ENCODE results near the gene GSS. TPM values are rescaled to one million over a fixed set of nuclear protein-coding genes. Genes with fewer than 3 reads are reported as not detected.

Gene GSS
- polyA plus RNA-seq, 1 experiment, result 71.6 TPM

GRCh38 chr20:34989118-34989517 lies 33.5 kb upstream of the GSS start:
- ChIA-PET CTCF (interaction anchor here (0.9 to 1.2 kb wide), 2 partner anchors 12 to 113 kb away, joined by 4 read pairs; partner anchors contain the start of gene ACSS2), POLR2A (no interaction called here)
- H3K27me3 ChIP-seq (ENCODE audit: control insufficient read depth, insufficient read depth, low read length), result peaks cover 6% of the 10 kb centered on the region
- H3K4me3 ChIP-seq (ENCODE audit: low read depth, low read length), result no peak overlapping the region
- H3K9me3 ChIP-seq (ENCODE audit: control insufficient read depth, insufficient read depth, low read length), result no peaks in the 10 kb centered on the region; the same call in 1 of the 2 replicates
- no peak overlapping the region for H3K27ac ChIP-seq (ENCODE audit: low read depth, low read length)
- TF ChIP-seq, protein P1, sequence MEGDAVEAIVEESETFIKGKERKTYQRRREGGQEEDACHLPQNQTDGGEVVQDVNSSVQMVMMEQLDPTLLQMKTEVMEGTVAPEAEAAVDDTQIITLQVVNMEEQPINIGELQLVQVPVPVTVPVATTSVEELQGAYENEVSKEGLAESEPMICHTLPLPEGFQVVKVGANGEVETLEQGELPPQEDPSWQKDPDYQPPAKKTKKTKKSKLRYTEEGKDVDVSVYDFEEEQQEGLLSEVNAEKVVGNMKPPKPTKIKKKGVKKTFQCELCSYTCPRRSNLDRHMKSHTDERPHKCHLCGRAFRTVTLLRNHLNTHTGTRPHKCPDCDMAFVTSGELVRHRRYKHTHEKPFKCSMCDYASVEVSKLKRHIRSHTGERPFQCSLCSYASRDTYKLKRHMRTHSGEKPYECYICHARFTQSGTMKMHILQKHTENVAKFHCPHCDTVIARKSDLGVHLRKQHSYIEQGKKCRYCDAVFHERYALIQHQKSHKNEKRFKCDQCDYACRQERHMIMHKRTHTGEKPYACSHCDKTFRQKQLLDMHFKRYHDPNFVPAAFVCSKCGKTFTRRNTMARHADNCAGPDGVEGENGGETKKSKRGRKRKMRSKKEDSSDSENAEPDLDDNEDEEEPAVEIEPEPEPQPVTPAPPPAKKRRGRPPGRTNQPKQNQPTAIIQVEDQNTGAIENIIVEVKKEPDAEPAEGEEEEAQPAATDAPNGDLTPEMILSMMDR (IDR thresholded peaks at IDR 0.05; ENCODE audit: low read depth, low read length), result no peak
- no peak for DNase-seq (ENCODE audit: low read depth, low spot score)

- Histone ChIP-seq H3K4me3 (ENCODE audit: low read depth, low read length) (no peak overlapping the region), H3K27me3 (ENCODE audit: control insufficient read depth, insufficient read depth, low read length) (peaks cover 16% of the 10 kb centered on the region), H3K9me3 (ENCODE audit: control insufficient read depth, insufficient read depth, low read length) (no peaks in the 10 kb centered on the region; the same call in 1 of the 2 replicates), H3K27ac (ENCODE audit: low read depth, low read length) (no peak overlapping the region)
- TF ChIP-seq, protein P1 (IDR thresholded peaks at IDR 0.05; ENCODE audit: low read depth, low read length), result no peak
- no peak for DNase-seq (ENCODE audit: low read depth, low spot score)
- ChIA-PET CTCF (interaction anchor here (0.5 to 1.2 kb wide), 3 partner anchors 13 to 108 kb away, joined by 3 to 4 read pairs (median 3); no protein-coding TSS in a partner anchor), POLR2A (no interaction called here)
These were observed 32.6 kb upstream of the GSS start for GRCh38 chr20:34988191-34988540.

- TF ChIP-seq, protein P1 (IDR thresholded peaks at IDR 0.05; ENCODE audit: low read depth, low read length), result no peak
- ChIA-PET CTCF (interaction anchor here (0.5 to 1.2 kb wide), 3 partner anchors 14 to 109 kb away, joined by 3 to 4 read pairs (median 3); no protein-coding TSS in a partner anchor), POLR2A (interaction anchor here (0.7 kb wide), 1 partner anchor 10 kb away, joined by 5 read pairs; no protein-coding TSS in a partner anchor)
- Histone ChIP-seq H3K4me3 (ENCODE audit: low read depth, low read length) (no peak overlapping the region), H3K9me3 (ENCODE audit: control insufficient read depth, insufficient read depth, low read length) (no peaks in the 10 kb centered on the region; the same call in 1 of the 2 replicates), H3K27ac (ENCODE audit: low read depth, low read length) (no peak overlapping the region), H3K27me3 (ENCODE audit: control insufficient read depth, insufficient read depth, low read length) (peaks cover 16% of the 10 kb centered on the region)
- DNase-seq (ENCODE audit: low read depth, low spot score), result no peak
These were observed 31.9 kb upstream of the GSS start for GRCh38 chr20:34987288-34988190.

DNA sequence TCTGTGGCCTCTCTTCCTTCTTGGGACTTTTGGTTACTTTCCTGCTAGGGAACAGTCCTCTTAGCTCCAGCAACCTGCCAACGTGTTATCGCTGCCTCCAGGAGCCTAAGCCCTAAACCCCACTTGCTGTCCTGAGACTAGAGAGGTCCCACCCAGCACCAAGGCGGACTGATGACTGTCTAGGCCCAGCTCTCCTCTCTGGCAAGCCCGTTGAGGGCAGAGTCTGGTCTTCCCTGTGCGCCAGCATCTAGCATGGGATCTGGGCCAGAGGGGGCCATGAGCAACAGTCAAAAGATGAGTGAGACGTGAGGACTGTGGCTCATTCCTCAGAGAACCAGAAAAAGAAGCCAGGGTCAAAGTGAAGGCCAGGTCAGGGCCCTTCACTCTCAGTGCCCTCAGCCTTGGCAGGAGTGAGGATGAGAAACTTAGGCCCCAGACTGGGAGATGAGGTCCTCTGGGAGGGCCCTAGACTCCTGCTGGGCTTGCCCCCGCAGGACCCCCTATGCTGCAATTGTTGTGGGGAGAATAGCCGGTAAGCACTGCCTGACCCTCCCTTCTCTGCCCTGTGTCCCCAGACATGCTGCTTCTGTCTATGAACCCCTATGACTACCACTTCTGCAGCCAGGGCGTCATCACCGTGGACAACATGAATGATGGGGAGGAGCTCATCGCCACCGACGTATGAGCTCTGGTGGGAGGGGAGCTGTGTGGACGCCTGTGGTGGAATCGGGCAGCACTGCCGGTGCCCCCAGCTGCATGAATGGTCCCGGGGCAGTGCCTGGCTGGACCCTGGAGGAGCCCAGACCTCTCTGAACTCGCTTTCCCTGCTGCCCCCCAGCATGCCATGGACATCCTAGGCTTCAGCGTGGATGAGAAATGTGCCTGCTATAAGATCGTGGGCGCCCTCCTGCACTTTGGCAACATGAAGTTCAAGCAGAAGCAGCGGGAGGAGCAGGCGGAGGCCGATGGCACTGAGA lies 31.0 kb upstream of the GSS start:
- ChIA-PET CTCF (interaction anchor here (0.7 kb wide), 1 partner anchor 15 kb away, joined by 3 read pairs; no protein-coding TSS in a partner anchor), POLR2A (interaction anchor here (0.7 kb wide), 1 partner anchor 11 kb away, joined by 5 read pairs; no protein-coding TSS in a partner anchor)
- no peak overlapping the region for H3K27ac ChIP-seq (ENCODE audit: low read depth, low read length)
- DNase-seq (ENCODE audit: low read depth, low spot score), result no peak
- peaks cover 16% of the 10 kb centered on the region for H3K27me3 ChIP-seq (ENCODE audit: control insufficient read depth, insufficient read depth, low read length)
- H3K9me3 ChIP-seq (ENCODE audit: control insufficient read depth, insufficient read depth, low read length), result no peaks in the 10 kb centered on the region; the same call in 1 of the 2 replicates
- no peak overlapping the region for H3K4me3 ChIP-seq (ENCODE audit: low read depth, low read length)
- TF ChIP-seq, protein P1 (IDR thresholded peaks at IDR 0.05; ENCODE audit: low read depth, low read length), result no peak

Data from AG04450 (cell line).